Astrocyte (in vitro differentiated cells and primary cell): ENCODE results near the gene ARHGEF2. TPM values are rescaled to one million over a fixed set of nuclear protein-coding genes. Genes with fewer than 3 reads are reported as not detected.

Experiments used
- DNase-seq: peaks from one replicate; pipeline ENCODE4 v3.0.0-alpha.2; 2010; ENCODE audit warnings: low read depth
- FAIRE-seq: peaks from 2 replicates; lab custom pipeline; 2011; peaks lifted over from hg19 to GRCh38; lab: Jason Lieb, UNC
- H2AFZ ChIP-seq: 2 replicates; pipeline ENCODE4 v1.6.0; 2012; ENCODE audit warnings: low read depth, low read length, inconsistent platforms
- H3K27ac ChIP-seq: 2 replicates; pipeline ENCODE4 v1.5.1; 2011; ENCODE audit warnings: low read depth, low read length, inconsistent platforms
- H3K27me3 ChIP-seq: 2 replicates; pipeline ENCODE4 v1.6.0; 2011; ENCODE audit warnings: low read length, inconsistent platforms; ENCODE audit not compliant: insufficient read depth
- H3K36me3 ChIP-seq: 2 replicates; pipeline ENCODE4 v1.5.1; 2011; ENCODE audit warnings: low read length, inconsistent platforms; ENCODE audit not compliant: insufficient read depth
- H3K4me1 ChIP-seq: 2 replicates; pipeline ENCODE4 v1.5.1; 2011; ENCODE audit warnings: low read length, inconsistent platforms; ENCODE audit not compliant: insufficient read depth
- H3K4me2 ChIP-seq: 2 replicates; pipeline ENCODE4 v1.6.0; 2012; ENCODE audit warnings: low read length, inconsistent platforms
- H3K4me3 ChIP-seq: 2 replicates; pipeline ENCODE4 v1.5.1; 2011; ENCODE audit warnings: low read depth, mild to moderate bottlenecking, low read length, inconsistent platforms; ENCODE audit not compliant: insufficient read depth
- H3K79me2 ChIP-seq: 2 replicates; pipeline ENCODE4 v1.6.0; 2012; ENCODE audit warnings: mild to moderate bottlenecking, low read length, inconsistent platforms; ENCODE audit not compliant: insufficient read depth
- H3K9ac ChIP-seq: 2 replicates; pipeline ENCODE4 v1.6.0; 2012; ENCODE audit warnings: mild to moderate bottlenecking, low read length, inconsistent platforms
- H3K9me3 ChIP-seq: 2 replicates; pipeline ENCODE4 v1.5.1; 2012; ENCODE audit warnings: low read depth, mild to moderate bottlenecking, low read length, inconsistent platforms; ENCODE audit not compliant: insufficient read depth
- H4K20me1 ChIP-seq: 2 replicates; pipeline ENCODE4 v1.6.0; 2012; ENCODE audit warnings: low read length, inconsistent platforms; ENCODE audit not compliant: insufficient read depth
- H3K27ac Mint-ChIP-seq: one replicate; pipeline ENCODE4 v1.8.0; 2021; ENCODE audit warnings: mild to moderate bottlenecking, mixed read lengths; ENCODE audit not compliant: unreplicated experiment
- H3K27me3 Mint-ChIP-seq: one replicate; pipeline ENCODE4 v1.8.0; 2021; ENCODE audit warnings: low read depth, mixed read lengths; ENCODE audit not compliant: unreplicated experiment
- H3K36me3 Mint-ChIP-seq: one replicate; pipeline ENCODE4 v1.8.0; 2021; ENCODE audit warnings: low read depth, mixed read lengths; ENCODE audit not compliant: unreplicated experiment
- H3K4me1 Mint-ChIP-seq: one replicate; pipeline ENCODE4 v1.8.0; 2021; ENCODE audit warnings: low read depth, mixed read lengths; ENCODE audit not compliant: unreplicated experiment
- H3K4me3 Mint-ChIP-seq: one replicate; pipeline ENCODE4 v1.8.0; 2021; ENCODE audit warnings: mild to moderate bottlenecking, moderate library complexity, mixed read lengths; ENCODE audit not compliant: unreplicated experiment
- H3K9me3 Mint-ChIP-seq: one replicate; pipeline ENCODE4 v1.8.0; 2021; ENCODE audit warnings: mild to moderate bottlenecking, mixed read lengths; ENCODE audit not compliant: unreplicated experiment
- EZH2 ChIP-seq: IDR thresholded peaks from 2 replicates; pipeline ENCODE4 v1.6.1; 2012; ENCODE audit warnings: mild to moderate bottlenecking, low read length, inconsistent platforms; ENCODE audit not compliant: insufficient read depth
- total RNA-seq: library from RNA; stranded (reverse); gene quantifications from 2 replicates; pipeline ENCODE4 v1.2.1, GENCODE V29; 2021
- TF ChIP-seq, protein P1 (sequence below): IDR thresholded peaks from 2 replicates; pipeline ENCODE4 v1.5.1; 2011; ENCODE audit warnings: low read depth, mild to moderate bottlenecking, inconsistent platforms, low read length, moderate library complexity; ENCODE audit not compliant: insufficient read depth

ARHGEF2 gene
- total RNA-seq, 1 donor from 2014 or later = 99.3 TPM

DNA sequence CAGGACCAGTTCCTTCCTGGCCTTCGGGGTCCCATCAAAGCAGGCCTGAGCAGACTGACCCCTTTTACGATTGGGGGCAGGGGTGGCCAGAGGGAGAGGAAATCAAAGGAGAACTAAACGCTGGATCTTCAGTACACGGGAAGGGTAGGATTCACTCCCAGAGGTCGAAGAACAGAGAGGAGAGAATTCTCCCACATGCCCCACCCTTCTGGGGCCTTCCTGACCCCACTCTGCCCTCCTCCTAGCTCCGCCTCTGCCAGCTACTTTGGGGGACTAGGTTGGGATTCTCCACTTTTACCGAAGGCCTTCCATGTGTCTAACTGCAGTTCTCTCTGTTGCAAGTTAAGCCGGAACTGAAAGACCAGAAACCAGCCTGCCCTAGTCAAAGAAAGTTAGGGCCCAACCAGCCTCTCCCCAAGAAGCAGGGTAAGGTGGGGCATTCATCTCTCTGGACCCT is 654 bp upstream of the ARHGEF2 start:
- Mint-ChIP-seq H3K4me1 (peaks cover 61% of the 10 kb centered on the region), H3K27ac (peak overlapping the region; percentile 90), H3K36me3 (peaks cover 4% of the 10 kb centered on the region), H3K27me3 (no peaks in the 10 kb centered on the region), H3K4me3 (peak overlapping the region; percentile 95), H3K9me3 (no peaks in the 10 kb centered on the region)
- peaks cover 83% of the 10 kb centered on the region for H3K79me2 ChIP-seq
- FAIRE-seq (no peak), DNase-seq (no peak)
- H4K20me1 ChIP-seq = peaks cover 37% of the 10 kb centered on the region
- H3K27ac ChIP-seq = peak overlapping the region; percentile 93
- H3K27me3 ChIP-seq = no peaks in the 10 kb centered on the region
- peaks cover 86% of the 10 kb centered on the region for H3K4me1 ChIP-seq
- peak overlapping the region; percentile 65 for H2AFZ ChIP-seq
- peak overlapping the region; percentile 94 for H3K9ac ChIP-seq
- H3K4me2 ChIP-seq = peak overlapping the region; percentile 96
- no peak for TF ChIP-seq EZH2
- TF ChIP-seq, protein P1, sequence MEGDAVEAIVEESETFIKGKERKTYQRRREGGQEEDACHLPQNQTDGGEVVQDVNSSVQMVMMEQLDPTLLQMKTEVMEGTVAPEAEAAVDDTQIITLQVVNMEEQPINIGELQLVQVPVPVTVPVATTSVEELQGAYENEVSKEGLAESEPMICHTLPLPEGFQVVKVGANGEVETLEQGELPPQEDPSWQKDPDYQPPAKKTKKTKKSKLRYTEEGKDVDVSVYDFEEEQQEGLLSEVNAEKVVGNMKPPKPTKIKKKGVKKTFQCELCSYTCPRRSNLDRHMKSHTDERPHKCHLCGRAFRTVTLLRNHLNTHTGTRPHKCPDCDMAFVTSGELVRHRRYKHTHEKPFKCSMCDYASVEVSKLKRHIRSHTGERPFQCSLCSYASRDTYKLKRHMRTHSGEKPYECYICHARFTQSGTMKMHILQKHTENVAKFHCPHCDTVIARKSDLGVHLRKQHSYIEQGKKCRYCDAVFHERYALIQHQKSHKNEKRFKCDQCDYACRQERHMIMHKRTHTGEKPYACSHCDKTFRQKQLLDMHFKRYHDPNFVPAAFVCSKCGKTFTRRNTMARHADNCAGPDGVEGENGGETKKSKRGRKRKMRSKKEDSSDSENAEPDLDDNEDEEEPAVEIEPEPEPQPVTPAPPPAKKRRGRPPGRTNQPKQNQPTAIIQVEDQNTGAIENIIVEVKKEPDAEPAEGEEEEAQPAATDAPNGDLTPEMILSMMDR = no peak
- H3K36me3 ChIP-seq = no peaks in the 10 kb centered on the region
- H3K4me3 ChIP-seq = peak overlapping the region; percentile 81
- H3K9me3 ChIP-seq = no peaks in the 10 kb centered on the region

DNA sequence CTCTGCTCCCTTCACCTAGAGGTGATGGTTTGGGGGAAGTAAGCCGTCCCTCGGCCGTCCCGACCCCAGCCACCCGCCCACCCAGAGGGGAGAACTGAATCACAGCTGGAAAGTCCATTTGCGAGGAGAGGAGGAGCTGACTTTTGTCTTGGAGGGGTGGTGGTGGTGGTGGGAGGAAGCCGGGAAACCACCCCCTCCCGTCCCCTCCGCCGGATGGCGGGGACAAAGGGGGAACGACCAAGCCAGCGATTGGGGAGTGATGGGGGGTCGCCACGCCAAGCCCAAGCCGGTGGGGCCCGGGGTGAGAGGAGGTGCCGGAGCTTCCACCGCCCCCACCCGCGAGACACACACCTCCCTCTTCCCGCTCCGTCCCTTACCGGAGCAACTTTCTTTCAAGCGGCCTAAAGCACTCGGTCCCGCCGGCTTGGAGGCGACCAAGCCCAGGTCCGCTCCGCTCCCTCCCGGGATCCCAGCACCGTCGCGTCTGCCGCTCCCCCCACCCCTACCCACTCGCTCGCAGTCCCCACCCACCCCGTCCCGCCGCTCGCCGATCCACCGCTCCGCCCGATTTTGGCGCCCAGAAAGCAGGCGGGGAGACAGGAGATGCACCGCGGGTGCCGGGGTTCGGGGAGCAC is 540 bp downstream of the ARHGEF2 start:
- Mint-ChIP-seq H3K4me1 (peaks cover 58% of the 10 kb centered on the region), H3K27ac (peak overlapping the region; percentile 88), H3K4me3 (peak overlapping the region; percentile 95), H3K27me3 (no peaks in the 10 kb centered on the region), H3K36me3 (peaks cover 6% of the 10 kb centered on the region), H3K9me3 (no peaks in the 10 kb centered on the region)
- Histone ChIP-seq H3K4me3 (peak overlapping the region; percentile 81), H2AFZ (no peak overlapping the region), H4K20me1 (peaks cover 48% of the 10 kb centered on the region), H3K27me3 (no peaks in the 10 kb centered on the region), H3K36me3 (no peaks in the 10 kb centered on the region), H3K9ac (peak overlapping the region; percentile 94), H3K4me1 (peaks cover 74% of the 10 kb centered on the region), H3K9me3 (no peaks in the 10 kb centered on the region), H3K79me2 (peaks cover 94% of the 10 kb centered on the region), H3K4me2 (peak overlapping the region; percentile 96), H3K27ac (peak overlapping the region; percentile 93)
- no peak for DNase-seq
- TF ChIP-seq, protein P1 = no peak
- no peak for TF ChIP-seq EZH2
- FAIRE-seq = no peak
